Endothelial cell (in vitro differentiated cells): Measurements from ENCODE around the gene PSMD2. TPM values are rescaled to one million over a fixed set of nuclear protein-coding genes. Genes with fewer than 3 reads are reported as not detected.

Experiments used
- DNase-seq: peaks from one replicate; pipeline ENCODE4 v3.0.0; 2021; ENCODE audit warnings: low spot score
- H3K27ac Mint-ChIP-seq: one replicate; pipeline ENCODE4 v1.8.0; 2021; ENCODE audit warnings: mixed read lengths, inconsistent platforms; ENCODE audit not compliant: unreplicated experiment
- H3K27me3 Mint-ChIP-seq: one replicate; pipeline ENCODE4 v1.8.0; 2021; ENCODE audit warnings: mild to moderate bottlenecking, moderate library complexity, mixed read lengths, inconsistent platforms; ENCODE audit not compliant: unreplicated experiment
- H3K36me3 Mint-ChIP-seq: one replicate; pipeline ENCODE4 v1.8.0; 2021; ENCODE audit warnings: mild to moderate bottlenecking, low read depth, mixed read lengths, inconsistent platforms; ENCODE audit not compliant: unreplicated experiment
- H3K4me1 Mint-ChIP-seq: one replicate; pipeline ENCODE4 v1.8.0; 2021; ENCODE audit warnings: mild to moderate bottlenecking, mixed read lengths, inconsistent platforms; ENCODE audit not compliant: unreplicated experiment
- H3K4me3 Mint-ChIP-seq: one replicate; pipeline ENCODE4 v1.8.0; 2021; ENCODE audit warnings: mild to moderate bottlenecking, mixed read lengths, inconsistent platforms; ENCODE audit not compliant: unreplicated experiment
- H3K9me3 Mint-ChIP-seq: one replicate; pipeline ENCODE4 v1.8.0; 2021; ENCODE audit warnings: mixed read lengths, inconsistent platforms; ENCODE audit not compliant: unreplicated experiment
- CTCF ChIP-seq: fragments of 200-600 bp; sonication (generic); IDR thresholded peaks from one replicate; pipeline ENCODE4 v1.5.0; 2021; ENCODE audit warnings: antibody characterized with exemption; ENCODE audit not compliant: unreplicated experiment
- total RNA-seq: library from RNA; stranded (reverse); fragmentation: NEBNext Ultra II Directional; extraction: Animal tissue kit (Norgen Biotek cat#: 25700); gene quantifications from one replicate; pipeline ENCODE4 v1.2.1, GENCODE V29; 2021; ENCODE audit not compliant: unreplicated experiment

PSMD2 gene
- total RNA-seq, 1 donor from 2014 or later = 292 TPM

GRCh38 chr3:184343200-184343876 lies 44.3 kb downstream of the PSMD2 start:
- DNase-seq = no peak
- no peak for TF ChIP-seq CTCF
- H3K27ac Mint-ChIP-seq = no peak overlapping the region
- H3K9me3 Mint-ChIP-seq = no peaks in the 10 kb centered on the region
- peaks cover 12% of the 10 kb centered on the region for H3K27me3 Mint-ChIP-seq
- peak overlapping the region; percentile 40 for H3K4me3 Mint-ChIP-seq
- peaks cover 24% of the 10 kb centered on the region for H3K36me3 Mint-ChIP-seq
- peaks cover 26% of the 10 kb centered on the region for H3K4me1 Mint-ChIP-seq

GRCh38 chr3:184344579-184345316 lies 45.7 kb downstream of the PSMD2 start:
- Mint-ChIP-seq H3K9me3 (no peaks in the 10 kb centered on the region), H3K4me1 (peaks cover 21% of the 10 kb centered on the region), H3K27me3 (peaks cover 10% of the 10 kb centered on the region), H3K36me3 (peaks cover 30% of the 10 kb centered on the region), H3K27ac (no peak overlapping the region), H3K4me3 (no peak overlapping the region)
- no peak for TF ChIP-seq CTCF
- no peak for DNase-seq

- H3K36me3 Mint-ChIP-seq = peaks cover 34% of the 10 kb centered on the region
- H3K27me3 Mint-ChIP-seq = peaks cover 10% of the 10 kb centered on the region
- peak; percentile 47 for TF ChIP-seq CTCF
- peaks cover 20% of the 10 kb centered on the region for H3K4me1 Mint-ChIP-seq
- peak; percentile 58 for DNase-seq
- peak overlapping the region; percentile 24 for H3K27ac Mint-ChIP-seq
- peak overlapping the region; percentile 42 for H3K4me3 Mint-ChIP-seq
- H3K9me3 Mint-ChIP-seq = no peaks in the 10 kb centered on the region
Measured at GRCh38 chr3:184345317-184346144, 46.5 kb downstream of the PSMD2 start.

GRCh38 chr3:184346480-184347190 lies 47.6 kb downstream of the PSMD2 start:
- Mint-ChIP-seq H3K36me3 (peaks cover 29% of the 10 kb centered on the region), H3K27me3 (peaks cover 2% of the 10 kb centered on the region), H3K4me3 (no peak overlapping the region), H3K9me3 (no peaks in the 10 kb centered on the region), H3K4me1 (peaks cover 9% of the 10 kb centered on the region), H3K27ac (no peak overlapping the region)
- TF ChIP-seq CTCF = no peak
- DNase-seq = no peak
